Keratinocyte (primary cell): ENCODE data around the gene IDH3B. TPM values are rescaled to one million over a fixed set of nuclear protein-coding genes. Genes with fewer than 3 reads are reported as not detected.
A peak's percentile ranks its signal among the peaks of the same experiment; 100 is the strongest.

Experiments
- DNase-seq: peaks from one replicate; pipeline ENCODE4 v3.0.0-alpha.2; 2011; ENCODE audit warnings: low read depth, missing footprints, low spot score
- FAIRE-seq: peaks from 2 replicates; lab custom pipeline; 2011; peaks lifted over from hg19 to GRCh38; lab: Jason Lieb, UNC
- H2AFZ ChIP-seq: 2 replicates; pipeline ENCODE4 v1.6.0; 2012; ENCODE audit warnings: low read length, control low read depth, inconsistent platforms; ENCODE audit not compliant: control insufficient read depth
- H3K27ac ChIP-seq: 2 replicates; pipeline ENCODE4 v1.5.1; 2011; ENCODE audit warnings: low read length; ENCODE audit not compliant: control insufficient read depth, insufficient read depth
- H3K27me3 ChIP-seq: 3 replicates; pipeline ENCODE4 v1.6.0; 2011; ENCODE audit warnings: low read length; ENCODE audit not compliant: control insufficient read depth, insufficient read depth; ENCODE audit errors: extremely low read depth
- H3K36me3 ChIP-seq, 2 experiments: 2 replicates in 1 of 2; 3 replicates in 1 of 2; pipeline ENCODE4 v1.5.1; 2011; ENCODE audit warnings: low read length in 2 of 2, mild to moderate bottlenecking in 1 of 2; ENCODE audit not compliant: control insufficient read depth in 2 of 2, insufficient read depth in 2 of 2; ENCODE audit errors: extremely low read depth in 1 of 2
- H3K4me1 ChIP-seq: 3 replicates; pipeline ENCODE4 v1.5.1; 2011; ENCODE audit warnings: low read length; ENCODE audit not compliant: control insufficient read depth, insufficient read depth; ENCODE audit errors: extremely low read depth
- H3K4me2 ChIP-seq: 3 replicates; pipeline ENCODE4 v1.6.0; 2011; ENCODE audit warnings: low read depth, low read length; ENCODE audit not compliant: control insufficient read depth, insufficient read depth; ENCODE audit errors: extremely low read depth
- H3K4me3 ChIP-seq, 3 experiments: fragments of 200-600 bp in 1 of 3; sonication (generic) in 1 of 3; 2 replicates in 2 of 3; 3 replicates in 1 of 3; pipeline ENCODE4 v1.5.1; 2011 to 2016; ENCODE audit warnings: low read length in 3 of 3, mild to moderate bottlenecking in 3 of 3, control low read depth in 2 of 3, inconsistent platforms in 1 of 3, low read depth in 1 of 3, mixed read lengths in 1 of 3, mixed run types in 1 of 3, moderate library complexity in 1 of 3; ENCODE audit not compliant: control insufficient read depth in 2 of 3, insufficient read depth in 2 of 3; ENCODE audit errors: extremely low read depth in 1 of 3
- H3K79me2 ChIP-seq: 2 replicates; pipeline ENCODE4 v1.6.0; 2012; ENCODE audit warnings: low read length; ENCODE audit not compliant: control insufficient read depth, insufficient read depth
- H3K9ac ChIP-seq: 3 replicates; pipeline ENCODE4 v1.6.0; 2011; ENCODE audit warnings: low read length; ENCODE audit not compliant: control insufficient read depth, insufficient read depth; ENCODE audit errors: extremely low read depth
- H3K9me1 ChIP-seq: 3 replicates; pipeline ENCODE4 v1.6.0; 2011; ENCODE audit warnings: low read length; ENCODE audit not compliant: control insufficient read depth, insufficient read depth; ENCODE audit errors: extremely low read depth
- H3K9me3 ChIP-seq: 2 replicates; pipeline ENCODE4 v1.5.1; 2012; ENCODE audit warnings: low read depth, low read length; ENCODE audit not compliant: control insufficient read depth
- H4K20me1 ChIP-seq: 3 replicates; pipeline ENCODE4 v1.6.0; 2011; ENCODE audit warnings: low read length; ENCODE audit not compliant: control insufficient read depth, insufficient read depth; ENCODE audit errors: extremely low read depth
- EZH2 ChIP-seq: IDR thresholded peaks from one replicate; pipeline ENCODE4 v1.6.1; 2012; ENCODE audit warnings: inconsistent platforms, mild to moderate bottlenecking, low read length, moderate library complexity
- dilution Hi-C: fragments of 300-500 bp; cut with MboI; formaldehyde crosslinking; loops from one replicate; pipeline ENCODE4 v1.7.0; 2020; ENCODE audit warnings: low sequenced_read_pairs; ENCODE audit not compliant: extremely low pct_ligation_motif_present
- polyA plus RNA-seq, 5 experiments: library from polyadenylated mRNA; depleted of rRNA in 3 of 5; stranded (reverse) in 3 of 5; stranded (forward) in 1 of 5; unstranded in 1 of 5; fragments of >200 nt; gene quantifications; 1 replicate in 1 of 5; 2 replicates in 3 of 5; 3 replicates in 1 of 5; pipeline versions ENCODE4 v1.2.1 to v1.2.3, GENCODE V29; 2011 to 2012; ENCODE audit warnings: missing spikeins in 2 of 5, low read depth in 1 of 5, low replicate concordance in 1 of 5
- TF ChIP-seq, protein P1 (sequence below), 3 experiments: IDR thresholded peaks in 1 of 3; conservative IDR thresholded peaks in 1 of 3; optimal IDR thresholded peaks in 1 of 3; 2 replicates in 2 of 3; 3 replicates in 1 of 3; pipeline versions ENCODE3 to v1.5.1; 2011; ENCODE audit warnings: low read length in 3 of 3, mild to moderate bottlenecking in 3 of 3, moderate library complexity in 2 of 3, control low read depth in 1 of 3, inconsistent platforms in 1 of 3; ENCODE audit not compliant: insufficient read depth in 2 of 3; ENCODE audit errors: extremely low read depth in 1 of 3

The IDH3B gene
- polyA plus RNA-seq, 1 donor (not counting 4 experiments of a cell fraction or from before 2014, with no cell fraction given), result 131 TPM

DNA sequence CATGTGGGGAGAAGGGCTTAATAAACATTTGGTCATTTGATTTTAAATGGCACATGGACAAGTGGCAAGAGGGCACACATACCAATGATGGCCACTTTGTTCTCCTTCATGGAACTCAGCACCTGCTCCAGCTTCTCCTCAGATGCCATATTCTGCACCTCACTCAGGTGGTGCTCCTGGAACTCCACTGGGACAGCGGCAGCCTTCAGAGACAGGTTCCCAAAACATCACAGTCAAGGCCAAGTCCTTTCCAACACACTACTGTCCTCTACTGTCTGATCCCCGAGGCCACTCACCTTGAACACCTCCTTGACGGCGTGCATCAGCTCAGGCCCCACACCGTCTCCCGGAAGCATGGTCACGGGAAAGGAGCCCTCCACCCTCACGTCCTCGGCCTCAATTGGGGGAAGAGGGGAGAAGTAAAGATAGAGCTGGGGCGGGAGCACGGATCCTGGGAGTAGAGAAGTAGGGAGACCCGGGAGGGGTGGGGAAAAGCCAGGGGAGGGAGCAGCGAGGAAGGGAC lies 591 bp downstream of the IDH3B start:
- Histone ChIP-seq H3K9ac (peak overlapping the region; percentile 90), H3K4me2 (peak overlapping the region; percentile 81), H3K9me3 (no peaks in the 10 kb centered on the region), H2AFZ (peak overlapping the region; percentile 94), H3K36me3 (peaks cover 17% of the 10 kb centered on the region in 2 experiments), H4K20me1 (no peaks in the 10 kb centered on the region), H3K79me2 (peaks cover 15% of the 10 kb centered on the region), H3K27ac (peak overlapping the region; percentile 86), H3K4me1 (peaks cover 10% of the 10 kb centered on the region), H3K4me3 (peak overlapping the region; percentile 89 to 99 (median 91)), H3K27me3 (no peaks in the 10 kb centered on the region), H3K9me1 (no peaks in the 10 kb centered on the region)
- DNase-seq (no peak), FAIRE-seq (no peak)
- TF ChIP-seq, protein P1, sequence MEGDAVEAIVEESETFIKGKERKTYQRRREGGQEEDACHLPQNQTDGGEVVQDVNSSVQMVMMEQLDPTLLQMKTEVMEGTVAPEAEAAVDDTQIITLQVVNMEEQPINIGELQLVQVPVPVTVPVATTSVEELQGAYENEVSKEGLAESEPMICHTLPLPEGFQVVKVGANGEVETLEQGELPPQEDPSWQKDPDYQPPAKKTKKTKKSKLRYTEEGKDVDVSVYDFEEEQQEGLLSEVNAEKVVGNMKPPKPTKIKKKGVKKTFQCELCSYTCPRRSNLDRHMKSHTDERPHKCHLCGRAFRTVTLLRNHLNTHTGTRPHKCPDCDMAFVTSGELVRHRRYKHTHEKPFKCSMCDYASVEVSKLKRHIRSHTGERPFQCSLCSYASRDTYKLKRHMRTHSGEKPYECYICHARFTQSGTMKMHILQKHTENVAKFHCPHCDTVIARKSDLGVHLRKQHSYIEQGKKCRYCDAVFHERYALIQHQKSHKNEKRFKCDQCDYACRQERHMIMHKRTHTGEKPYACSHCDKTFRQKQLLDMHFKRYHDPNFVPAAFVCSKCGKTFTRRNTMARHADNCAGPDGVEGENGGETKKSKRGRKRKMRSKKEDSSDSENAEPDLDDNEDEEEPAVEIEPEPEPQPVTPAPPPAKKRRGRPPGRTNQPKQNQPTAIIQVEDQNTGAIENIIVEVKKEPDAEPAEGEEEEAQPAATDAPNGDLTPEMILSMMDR (optimal IDR thresholded peaks at IDR 0.05 in 1 of 3, IDR thresholded peaks at IDR 0.05 in 1 of 3, conservative IDR thresholded peaks at IDR 0.05 in 1 of 3; ENCODE audit: extremely low read depth in 1 of 3, insufficient read depth in 2 of 3, low read length in 3 of 3), result no peak
- TF ChIP-seq EZH2, result no peak
- dilution Hi-C loops, result no loop called here

DNA sequence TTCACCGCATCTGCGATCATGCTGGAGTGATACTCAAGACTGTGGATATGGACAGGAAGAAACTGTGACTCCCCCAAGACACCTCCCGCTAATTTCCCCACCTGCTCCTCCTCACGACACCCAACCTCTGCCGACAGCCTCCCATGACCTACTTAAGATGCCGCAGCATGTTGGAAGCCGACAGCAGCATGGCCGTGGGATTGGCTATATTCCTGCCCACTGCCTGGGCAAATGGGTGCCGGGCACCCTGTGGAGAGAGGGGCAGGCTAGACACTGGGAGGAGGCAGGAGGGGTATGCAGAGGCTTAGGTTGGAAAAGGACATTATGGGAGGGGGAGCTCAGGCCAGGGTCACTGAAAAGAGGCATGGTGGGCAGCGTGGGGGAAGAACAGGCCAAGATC lies 4.5 kb downstream of the IDH3B start:
- H3K27ac ChIP-seq, result no peak overlapping the region
- FAIRE-seq (no peak), DNase-seq (no peak)
- no peak overlapping the region for H3K4me2 ChIP-seq
- H3K36me3 ChIP-seq, result peaks cover 47 to 49% of the 10 kb centered on the region in 2 experiments
- no peaks in the 10 kb centered on the region for H3K9me3 ChIP-seq
- peaks cover 28% of the 10 kb centered on the region for H4K20me1 ChIP-seq
- H3K27me3 ChIP-seq, result no peaks in the 10 kb centered on the region
- H2AFZ ChIP-seq, result no peak overlapping the region
- H3K9me1 ChIP-seq, result no peaks in the 10 kb centered on the region
- no peak overlapping the region for H3K4me3 ChIP-seq
- H3K9ac ChIP-seq, result no peak overlapping the region
- H3K79me2 ChIP-seq, result peaks cover 43% of the 10 kb centered on the region
- H3K4me1 ChIP-seq, result peaks cover 18% of the 10 kb centered on the region
- TF ChIP-seq, protein P1 (optimal IDR thresholded peaks at IDR 0.05 in 1 of 3, IDR thresholded peaks at IDR 0.05 in 1 of 3, conservative IDR thresholded peaks at IDR 0.05 in 1 of 3; ENCODE audit: extremely low read depth in 1 of 3, insufficient read depth in 2 of 3, low read length in 3 of 3), result no peak
- no peak for TF ChIP-seq EZH2
- dilution Hi-C loops, result no loop called here
